HCT116 (cell line): Measurements from ENCODE around the gene PRR7.

ENCODE experiments used
- EZH2 ChIP-seq: fragments of 200-600 bp; sonication (generic); IDR thresholded peaks from 2 replicates; pipeline ENCODE4 v1.6.1; 2017; ENCODE audit warnings: antibody characterized with exemption, mixed run types
- SRF ChIP-seq: IDR thresholded peaks from 2 replicates; pipeline ENCODE4 v1.6.1; 2012; ENCODE audit warnings: low read depth
- TF ChIP-seq, protein P1 (sequence below), 3 experiments: fragments of 200-600 bp in 1 of 3; sonication (generic) in 1 of 3; IDR thresholded peaks in 2 of 3; conservative IDR thresholded peaks in 1 of 3; 2 replicates each; pipeline ENCODE4 v1.5.1; 2012 to 2017; ENCODE audit warnings: low read depth in 2 of 3, low read length in 2 of 3, antibody characterized with exemption in 1 of 3, borderline replicate concordance in 1 of 3, control low read depth in 1 of 3, mild to moderate bottlenecking in 1 of 3, mixed read lengths in 1 of 3, mixed run types in 1 of 3, moderate library complexity in 1 of 3; ENCODE audit not compliant: insufficient read depth in 1 of 3

DNA sequence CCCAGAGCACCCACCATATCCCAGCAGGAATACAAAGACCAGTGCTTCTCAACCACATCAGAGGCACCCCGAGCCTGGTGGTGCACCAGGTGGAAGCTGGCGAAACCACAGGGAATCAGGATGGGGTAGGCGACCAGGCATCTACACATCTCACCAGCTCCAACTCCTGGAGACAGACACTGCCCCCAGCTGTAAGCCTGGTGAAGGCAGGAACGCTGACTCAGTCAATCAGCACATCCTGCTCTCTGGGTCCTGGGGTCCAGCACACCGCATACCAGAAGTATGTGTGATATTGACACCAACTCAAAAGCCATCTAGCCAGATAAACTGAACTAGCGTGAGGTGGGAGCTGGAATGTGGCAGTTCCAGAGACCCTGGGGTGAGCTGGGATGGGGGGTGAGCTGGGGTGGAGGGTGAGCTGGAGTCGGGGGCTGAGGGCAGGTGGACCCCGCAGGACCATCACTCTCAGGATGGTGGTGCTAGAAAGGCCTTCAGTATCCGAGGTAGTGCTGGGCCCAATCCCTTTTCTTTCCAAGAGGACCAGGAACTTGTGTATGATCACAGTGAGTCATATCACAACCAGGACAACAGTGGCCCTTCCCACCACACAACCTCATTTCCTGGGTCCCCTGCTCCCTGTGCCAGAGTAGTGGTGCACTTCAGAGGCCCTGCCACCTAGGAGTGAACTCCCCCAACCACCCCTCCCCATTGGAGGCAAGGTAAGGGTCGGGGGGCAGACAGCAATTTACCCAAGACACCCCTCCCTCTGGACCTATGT is 24.3 kb downstream of the PRR7 start:
- no peak for TF ChIP-seq EZH2
- TF ChIP-seq, protein P1, sequence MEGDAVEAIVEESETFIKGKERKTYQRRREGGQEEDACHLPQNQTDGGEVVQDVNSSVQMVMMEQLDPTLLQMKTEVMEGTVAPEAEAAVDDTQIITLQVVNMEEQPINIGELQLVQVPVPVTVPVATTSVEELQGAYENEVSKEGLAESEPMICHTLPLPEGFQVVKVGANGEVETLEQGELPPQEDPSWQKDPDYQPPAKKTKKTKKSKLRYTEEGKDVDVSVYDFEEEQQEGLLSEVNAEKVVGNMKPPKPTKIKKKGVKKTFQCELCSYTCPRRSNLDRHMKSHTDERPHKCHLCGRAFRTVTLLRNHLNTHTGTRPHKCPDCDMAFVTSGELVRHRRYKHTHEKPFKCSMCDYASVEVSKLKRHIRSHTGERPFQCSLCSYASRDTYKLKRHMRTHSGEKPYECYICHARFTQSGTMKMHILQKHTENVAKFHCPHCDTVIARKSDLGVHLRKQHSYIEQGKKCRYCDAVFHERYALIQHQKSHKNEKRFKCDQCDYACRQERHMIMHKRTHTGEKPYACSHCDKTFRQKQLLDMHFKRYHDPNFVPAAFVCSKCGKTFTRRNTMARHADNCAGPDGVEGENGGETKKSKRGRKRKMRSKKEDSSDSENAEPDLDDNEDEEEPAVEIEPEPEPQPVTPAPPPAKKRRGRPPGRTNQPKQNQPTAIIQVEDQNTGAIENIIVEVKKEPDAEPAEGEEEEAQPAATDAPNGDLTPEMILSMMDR (IDR thresholded peaks at IDR 0.05 in 2 of 3, conservative IDR thresholded peaks at IDR 0.05 in 1 of 3; ENCODE audit: borderline replicate concordance in 1 of 3, insufficient read depth in 1 of 3, low read depth in 2 of 3, low read length in 2 of 3) = no peak
- TF ChIP-seq SRF = no peak
